Endothelial cell of umbilical vein (primary cell): Measurements from ENCODE around the gene RNF138. TPM values are rescaled to one million over a fixed set of nuclear protein-coding genes. Genes with fewer than 3 reads are reported as not detected.

Source experiments
- BruUV-seq: library from RNA; stranded (reverse); fragments of 400-500 nt; replicated peaks from 2 replicates; lab custom pipeline; 2021; lab: Mats Ljungman, UMichigan
- CTCF ChIA-PET: fragments of 300-600, 350-600 bp; sonication (Branson Sonifier 250); formaldehyde crosslinking; loops from one replicate; lab custom pipeline; 2021; ENCODE audit warnings: antibody characterized with exemption, inconsistent platforms; lab: Charles Lee
- POLR2A ChIA-PET: fragments of 300-600, 350-600 bp; sonication (Branson Sonifier 250); formaldehyde crosslinking; loops from one replicate; lab custom pipeline; 2021; ENCODE audit warnings: antibody characterized with exemption, inconsistent platforms; lab: Charles Lee
- DNase-seq: peaks from one replicate; pipeline ENCODE4 v3.0.0-alpha.2; 2011; ENCODE audit warnings: low read depth, low spot score
- FAIRE-seq: peaks from 2 replicates; lab custom pipeline; 2011; peaks lifted over from hg19 to GRCh38; lab: Jason Lieb, UNC
- H2AFZ ChIP-seq: 2 replicates; pipeline ENCODE4 v1.6.0; 2012; ENCODE audit warnings: low read depth, low read length, control low read depth, inconsistent platforms
- H3K27ac ChIP-seq: 2 replicates; pipeline ENCODE4 v1.5.1; 2011; ENCODE audit warnings: low read depth, mild to moderate bottlenecking, control low read depth, low read length, moderate library complexity; ENCODE audit not compliant: insufficient read depth
- H3K27me3 ChIP-seq, 2 experiments: 2 replicates each; pipeline versions ENCODE4 v1.6.0 to v1.6.1; 2011; ENCODE audit warnings: low read length in 2 of 2, mixed read lengths in 1 of 2; ENCODE audit not compliant: control insufficient read depth in 2 of 2, insufficient read depth in 2 of 2
- H3K36me3 ChIP-seq, 2 experiments: 2 replicates in 1 of 2; 3 replicates in 1 of 2; pipeline ENCODE4 v1.5.1; 2011; ENCODE audit warnings: low read length in 2 of 2, mild to moderate bottlenecking in 1 of 2, moderate library complexity in 1 of 2; ENCODE audit not compliant: control insufficient read depth in 2 of 2, insufficient read depth in 2 of 2; ENCODE audit errors: extremely low read depth in 1 of 2
- H3K4me1 ChIP-seq: 3 replicates; pipeline ENCODE4 v1.5.1; 2011; ENCODE audit warnings: mild to moderate bottlenecking, low read length; ENCODE audit not compliant: control insufficient read depth, insufficient read depth; ENCODE audit errors: extremely low read depth
- H3K4me2 ChIP-seq: 2 replicates; pipeline ENCODE4 v1.6.1; 2011; ENCODE audit warnings: low read length, control low read depth, mixed read lengths; ENCODE audit not compliant: insufficient read depth
- H3K4me3 ChIP-seq, 3 experiments: fragments of 200-600 bp in 1 of 3; sonication (generic), shearing (Covaris generic) in 1 of 3; replicated peaks in 1 of 3; 2 replicates each; pipeline ENCODE4 v1.5.1; 2011 to 2016; ENCODE audit warnings: control low read depth in 3 of 3, low read length in 3 of 3, mild to moderate bottlenecking in 2 of 3, inconsistent platforms in 1 of 3, low read depth in 1 of 3, moderate library complexity in 1 of 3; ENCODE audit not compliant: insufficient read depth in 1 of 3
- H3K79me2 ChIP-seq: 2 replicates; pipeline ENCODE4 v1.6.0; 2012; ENCODE audit warnings: low read length, inconsistent platforms; ENCODE audit not compliant: control insufficient read depth, insufficient read depth
- H3K9ac ChIP-seq: replicated peaks from 2 replicates; pipeline ENCODE3; 2011; ENCODE audit warnings: low read length, control low read depth; ENCODE audit not compliant: insufficient read depth; ENCODE audit errors: extremely low read depth
- H3K9me1 ChIP-seq: replicated peaks from 3 replicates; pipeline ENCODE4 v1.6.0; 2011; ENCODE audit warnings: mild to moderate bottlenecking, low read length; ENCODE audit not compliant: control insufficient read depth, insufficient read depth; ENCODE audit errors: extremely low read depth
- H3K9me3 ChIP-seq: replicated peaks from 2 replicates; pipeline ENCODE4 v1.5.1; 2012; ENCODE audit warnings: low read length, inconsistent platforms; ENCODE audit not compliant: control insufficient read depth, insufficient read depth
- H4K20me1 ChIP-seq: replicated peaks from 2 replicates; pipeline ENCODE3; 2011; ENCODE audit warnings: mild to moderate bottlenecking, low read length; ENCODE audit not compliant: control insufficient read depth, insufficient read depth; ENCODE audit errors: extremely low read depth
- EZH2 ChIP-seq: IDR thresholded peaks from 2 replicates; pipeline ENCODE4 v1.6.1; 2012; ENCODE audit warnings: borderline replicate concordance, low read depth, mild to moderate bottlenecking, moderate library complexity, low read length, inconsistent platforms; ENCODE audit not compliant: severe bottlenecking
- FOS ChIP-seq: IDR thresholded peaks from 2 replicates; pipeline ENCODE4 v1.6.1; 2011; ENCODE audit warnings: mild to moderate bottlenecking, low read length, moderate library complexity, borderline replicate concordance; ENCODE audit not compliant: insufficient read depth
- GATA2 ChIP-seq: IDR thresholded peaks from 2 replicates; pipeline ENCODE4 v1.7.0; 2011; ENCODE audit warnings: low read depth, mild to moderate bottlenecking, moderate library complexity, mixed read lengths, low read length; ENCODE audit not compliant: insufficient read length, insufficient read depth
- JUN ChIP-seq: IDR thresholded peaks from 2 replicates; pipeline ENCODE4 v1.6.1; 2011; ENCODE audit warnings: borderline replicate concordance, low read depth; ENCODE audit not compliant: insufficient read length, insufficient read depth
- MYC ChIP-seq: IDR thresholded peaks from one replicate; pipeline ENCODE4 v1.6.1; 2011; ENCODE audit warnings: mild to moderate bottlenecking, low read depth, low read length
- POLR2A ChIP-seq: IDR thresholded peaks from 2 replicates; pipeline ENCODE4 v1.6.1; 2012; ENCODE audit warnings: low read depth, mild to moderate bottlenecking, control low read depth, low read length
- POLR2AphosphoS5 ChIP-seq: IDR thresholded peaks from 2 replicates; pipeline ENCODE4 v1.6.1; 2012; ENCODE audit warnings: low read depth, mild to moderate bottlenecking, control low read depth, low read length, moderate library complexity; ENCODE audit not compliant: insufficient read depth
- dilution Hi-C: fragments of 300-500 bp; cut with MboI; formaldehyde crosslinking; loops from one replicate; pipeline ENCODE4 v1.15.0; 2019; ENCODE audit warnings: low sequenced_read_pairs; ENCODE audit not compliant: extremely low pct_ligation_motif_present
- intact Hi-C: fragments of 100-400 bp; cut with micrococcal nuclease; formaldehyde crosslinking; loops from one replicate; pipeline ENCODE4 v1.10.0; 2022
- polyA plus RNA-seq, 4 experiments: library from polyadenylated mRNA; depleted of rRNA in 3 of 4; stranded (reverse) in 3 of 4; unstranded in 1 of 4; fragments of >200 nt; gene quantifications; 2 replicates each; pipeline versions ENCODE4 v1.2.1 to v1.2.3, GENCODE V29; 2011 to 2012; ENCODE audit warnings: missing spikeins in 1 of 4
- total RNA-seq: library from RNA; stranded (reverse); gene quantifications from 2 replicates; pipeline ENCODE4 v1.2.3, GENCODE V29; 2021
- TF ChIP-seq, protein P1 (sequence below), 2 donors: IDR thresholded peaks; 1 replicate in 1 of 2; 2 replicates in 1 of 2; pipeline ENCODE4 v1.5.1; 2011; ENCODE audit warnings: low read length in 2 of 2, mild to moderate bottlenecking in 2 of 2, moderate library complexity in 2 of 2, control low read depth in 1 of 2, inconsistent platforms in 1 of 2, low read depth in 1 of 2; ENCODE audit not compliant: insufficient read depth in 1 of 2; ENCODE audit errors: extremely low read depth in 1 of 2
- TF ChIP-seq, protein P2 (sequence below): IDR thresholded peaks from 2 replicates; pipeline ENCODE4 v1.6.1; 2011; ENCODE audit not compliant: insufficient read depth, insufficient read length

The RNF138 gene
- total and polyA plus RNA-seq, 2 donors (not counting 3 experiments of a cell fraction or from before 2014, with no cell fraction given), result 14.7 to 24.6 TPM

DNA sequence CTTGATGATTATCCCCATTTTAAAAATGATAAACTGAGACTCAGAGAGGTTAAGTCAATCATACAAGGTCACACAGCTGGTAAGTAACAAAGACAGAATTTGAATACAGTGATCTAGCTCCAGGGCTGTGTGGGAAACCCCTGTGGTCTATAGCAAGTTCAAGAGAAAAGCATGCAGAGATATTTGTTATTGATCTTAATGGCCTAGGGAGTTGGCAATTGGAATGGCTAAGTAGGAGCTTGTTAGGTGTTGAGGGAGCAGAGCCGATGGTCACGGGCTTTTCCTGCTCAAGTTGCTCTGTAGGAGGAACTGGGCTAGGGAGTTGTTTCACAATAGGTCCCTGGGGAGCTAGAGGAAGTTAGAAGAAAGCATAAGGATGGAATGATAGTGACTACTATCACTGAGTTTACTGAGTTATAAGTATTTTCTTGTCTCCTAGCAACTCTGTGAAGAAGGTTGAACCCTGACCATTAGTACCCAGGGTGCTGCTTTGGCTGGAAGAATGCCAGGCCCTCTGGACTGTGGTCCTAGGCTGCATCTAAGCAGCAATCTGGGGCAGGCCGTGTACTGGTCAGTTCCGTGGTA is 43.1 kb upstream of the RNF138 start:
- Histone ChIP-seq H4K20me1 (no peaks in the 10 kb centered on the region), H3K79me2 (no peaks in the 10 kb centered on the region), H3K27ac (no peak overlapping the region), H3K9ac (no peak overlapping the region), H2AFZ (no peak overlapping the region), H3K4me2 (no peak overlapping the region), H3K9me3 (no peaks in the 10 kb centered on the region), H3K4me1 (peaks cover 4% of the 10 kb centered on the region), H3K36me3 (no peaks in the 10 kb centered on the region), H3K4me3 (no peak overlapping the region), H3K27me3 (no peaks in the 10 kb centered on the region), H3K9me1 (no peaks in the 10 kb centered on the region)
- dilution Hi-C loops (no loop called here), intact Hi-C loops (no loop called here)
- ChIA-PET POLR2A (no interaction called here), CTCF (no interaction called here)
- BruUV-seq, result no TSS peak
- no peak for TF ChIP-seq MYC
- TF ChIP-seq FOS, result no peak
- TF ChIP-seq JUN, result no peak
- no peak for TF ChIP-seq EZH2
- TF ChIP-seq POLR2AphosphoS5, result no peak
- TF ChIP-seq, protein P1, sequence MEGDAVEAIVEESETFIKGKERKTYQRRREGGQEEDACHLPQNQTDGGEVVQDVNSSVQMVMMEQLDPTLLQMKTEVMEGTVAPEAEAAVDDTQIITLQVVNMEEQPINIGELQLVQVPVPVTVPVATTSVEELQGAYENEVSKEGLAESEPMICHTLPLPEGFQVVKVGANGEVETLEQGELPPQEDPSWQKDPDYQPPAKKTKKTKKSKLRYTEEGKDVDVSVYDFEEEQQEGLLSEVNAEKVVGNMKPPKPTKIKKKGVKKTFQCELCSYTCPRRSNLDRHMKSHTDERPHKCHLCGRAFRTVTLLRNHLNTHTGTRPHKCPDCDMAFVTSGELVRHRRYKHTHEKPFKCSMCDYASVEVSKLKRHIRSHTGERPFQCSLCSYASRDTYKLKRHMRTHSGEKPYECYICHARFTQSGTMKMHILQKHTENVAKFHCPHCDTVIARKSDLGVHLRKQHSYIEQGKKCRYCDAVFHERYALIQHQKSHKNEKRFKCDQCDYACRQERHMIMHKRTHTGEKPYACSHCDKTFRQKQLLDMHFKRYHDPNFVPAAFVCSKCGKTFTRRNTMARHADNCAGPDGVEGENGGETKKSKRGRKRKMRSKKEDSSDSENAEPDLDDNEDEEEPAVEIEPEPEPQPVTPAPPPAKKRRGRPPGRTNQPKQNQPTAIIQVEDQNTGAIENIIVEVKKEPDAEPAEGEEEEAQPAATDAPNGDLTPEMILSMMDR (IDR thresholded peaks at IDR 0.05; ENCODE audit: extremely low read depth in 1 of 2, insufficient read depth in 1 of 2, low read depth in 1 of 2, low read length in 2 of 2), result no peak
- TF ChIP-seq POLR2A, result no peak
- TF ChIP-seq, protein P2, sequence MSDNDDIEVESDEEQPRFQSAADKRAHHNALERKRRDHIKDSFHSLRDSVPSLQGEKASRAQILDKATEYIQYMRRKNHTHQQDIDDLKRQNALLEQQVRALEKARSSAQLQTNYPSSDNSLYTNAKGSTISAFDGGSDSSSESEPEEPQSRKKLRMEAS, result no peak
- TF ChIP-seq GATA2, result no peak
- FAIRE-seq (no peak), DNase-seq (no peak)
